Measurements from ENCODE around the gene UCK2. TPM values are rescaled to one million over a fixed set of nuclear protein-coding genes. Genes with fewer than 3 reads are reported as not detected.

UCK2 gene
- total RNA-seq, 1 donor from 2014 or later = 8.3 TPM

DNA sequence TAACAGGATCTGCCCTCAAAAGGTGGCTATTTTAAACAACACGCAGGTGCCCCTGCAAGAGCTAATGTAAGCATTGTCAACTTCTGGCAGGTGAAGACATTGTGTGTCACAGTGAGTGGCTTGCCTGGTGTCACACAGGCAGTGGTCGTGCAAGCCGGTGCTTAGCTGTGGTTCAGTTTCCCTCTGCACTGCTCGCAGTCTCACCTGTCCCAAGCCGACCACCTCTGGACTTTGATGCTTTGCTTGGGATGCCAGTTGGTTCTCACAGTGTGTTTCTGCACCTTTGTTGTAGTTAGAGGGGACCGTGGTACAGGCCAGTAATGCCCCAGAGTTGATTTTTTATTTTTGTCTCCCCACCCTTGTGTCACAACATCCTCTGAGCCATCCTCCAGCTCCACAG lies 85.2 kb downstream of the UCK2 start:
- peaks cover 4% of the 10 kb centered on the region for H3K36me3 ChIP-seq
- H3K4me3 ChIP-seq = no peak overlapping the region
- H3K4me1 ChIP-seq = peaks cover 19% of the 10 kb centered on the region
- no peaks in the 10 kb centered on the region for H3K9me3 ChIP-seq
- H3K27ac ChIP-seq = no peak overlapping the region
- no peak for ATAC-seq
- H3K27me3 ChIP-seq (ENCODE audit: low read depth) = no peaks in the 10 kb centered on the region
- TF ChIP-seq, protein P1, sequence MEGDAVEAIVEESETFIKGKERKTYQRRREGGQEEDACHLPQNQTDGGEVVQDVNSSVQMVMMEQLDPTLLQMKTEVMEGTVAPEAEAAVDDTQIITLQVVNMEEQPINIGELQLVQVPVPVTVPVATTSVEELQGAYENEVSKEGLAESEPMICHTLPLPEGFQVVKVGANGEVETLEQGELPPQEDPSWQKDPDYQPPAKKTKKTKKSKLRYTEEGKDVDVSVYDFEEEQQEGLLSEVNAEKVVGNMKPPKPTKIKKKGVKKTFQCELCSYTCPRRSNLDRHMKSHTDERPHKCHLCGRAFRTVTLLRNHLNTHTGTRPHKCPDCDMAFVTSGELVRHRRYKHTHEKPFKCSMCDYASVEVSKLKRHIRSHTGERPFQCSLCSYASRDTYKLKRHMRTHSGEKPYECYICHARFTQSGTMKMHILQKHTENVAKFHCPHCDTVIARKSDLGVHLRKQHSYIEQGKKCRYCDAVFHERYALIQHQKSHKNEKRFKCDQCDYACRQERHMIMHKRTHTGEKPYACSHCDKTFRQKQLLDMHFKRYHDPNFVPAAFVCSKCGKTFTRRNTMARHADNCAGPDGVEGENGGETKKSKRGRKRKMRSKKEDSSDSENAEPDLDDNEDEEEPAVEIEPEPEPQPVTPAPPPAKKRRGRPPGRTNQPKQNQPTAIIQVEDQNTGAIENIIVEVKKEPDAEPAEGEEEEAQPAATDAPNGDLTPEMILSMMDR (IDR thresholded peaks at IDR 0.05) = no peak
- intact Hi-C loops (cut with DNase I) = loop anchor here (10.0 kb wide), 1 partner anchor 508 kb away; no protein-coding TSS in a partner anchor
- DNase-seq = no peak

DNA sequence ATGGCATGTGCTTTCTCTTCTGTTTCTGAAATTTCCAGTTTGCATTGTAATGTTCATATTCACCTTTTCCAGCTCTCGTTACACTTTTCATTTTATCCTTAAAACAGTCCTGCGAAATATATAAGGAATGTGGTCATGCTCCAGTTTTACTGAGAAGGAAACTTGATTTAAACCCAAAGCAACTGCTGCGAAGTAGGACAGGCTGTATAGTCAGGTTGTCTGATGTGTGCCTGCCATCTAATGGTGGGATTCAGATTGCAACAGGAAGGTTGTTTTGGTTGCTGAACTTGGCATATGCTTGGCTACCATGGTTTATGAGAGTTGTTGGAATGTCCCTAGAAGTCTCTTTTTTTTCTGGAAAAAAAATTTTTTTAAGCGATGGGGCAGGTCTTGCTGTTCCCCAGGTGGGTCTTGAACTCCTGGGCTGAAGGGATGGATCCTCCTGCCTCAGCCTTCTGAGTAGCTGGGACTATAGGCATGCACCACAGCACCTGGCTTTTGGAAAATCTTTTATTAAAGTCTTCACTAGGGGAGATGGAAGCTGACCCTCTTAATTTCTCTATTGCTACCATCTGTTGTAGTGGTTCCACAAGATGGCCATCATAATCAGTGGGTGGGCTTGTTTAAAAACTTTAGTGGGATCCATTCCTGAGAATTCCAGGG lies 86.9 kb downstream of the UCK2 start:
- Histone ChIP-seq H3K27ac (no peak overlapping the region), H3K9me3 (no peaks in the 10 kb centered on the region), H3K27me3 (ENCODE audit: low read depth) (no peaks in the 10 kb centered on the region), H3K36me3 (no peaks in the 10 kb centered on the region), H3K4me3 (no peak overlapping the region), H3K4me1 (peaks cover 19% of the 10 kb centered on the region)
- intact Hi-C loops (cut with DNase I) = loop anchor here (10.0 kb wide), 1 partner anchor 509 kb away; no protein-coding TSS in a partner anchor
- peak; percentile 71 to 84 for ATAC-seq
- TF ChIP-seq, protein P1 (IDR thresholded peaks at IDR 0.05) = peak; percentile 84
- no peak for DNase-seq

DNA sequence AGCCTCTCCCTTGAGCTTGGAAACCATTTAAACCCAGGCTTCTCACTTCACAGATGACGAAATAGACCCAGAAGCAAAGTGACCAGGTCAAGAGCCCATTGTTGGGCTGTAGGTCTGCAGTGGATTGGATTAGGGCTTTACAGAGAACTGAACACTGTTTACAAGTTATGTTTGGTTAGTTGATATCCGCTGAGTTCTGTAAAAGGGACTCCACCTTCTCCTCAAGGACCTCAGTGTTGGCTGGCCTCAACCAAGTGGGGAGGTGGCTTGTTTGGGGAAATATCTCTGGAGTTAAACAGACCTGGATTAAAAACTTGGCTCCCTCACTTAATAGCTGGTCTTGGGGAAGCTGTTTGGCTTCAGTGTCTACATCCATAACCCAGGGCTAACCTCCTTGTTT lies 88.1 kb downstream of the UCK2 start:
- intact Hi-C loops (cut with DNase I) = loop anchor here (10.0 kb wide), 1 partner anchor 511 kb away; no protein-coding TSS in a partner anchor
- peak; percentile 88 for ATAC-seq
- H3K27ac ChIP-seq = no peak overlapping the region
- H3K4me3 ChIP-seq = no peak overlapping the region
- H3K4me1 ChIP-seq = peaks cover 17% of the 10 kb centered on the region
- TF ChIP-seq, protein P1 (IDR thresholded peaks at IDR 0.05) = no peak
- H3K9me3 ChIP-seq = no peaks in the 10 kb centered on the region
- no peak for DNase-seq
- H3K36me3 ChIP-seq = no peaks in the 10 kb centered on the region
- no peaks in the 10 kb centered on the region for H3K27me3 ChIP-seq (ENCODE audit: low read depth)

DNA sequence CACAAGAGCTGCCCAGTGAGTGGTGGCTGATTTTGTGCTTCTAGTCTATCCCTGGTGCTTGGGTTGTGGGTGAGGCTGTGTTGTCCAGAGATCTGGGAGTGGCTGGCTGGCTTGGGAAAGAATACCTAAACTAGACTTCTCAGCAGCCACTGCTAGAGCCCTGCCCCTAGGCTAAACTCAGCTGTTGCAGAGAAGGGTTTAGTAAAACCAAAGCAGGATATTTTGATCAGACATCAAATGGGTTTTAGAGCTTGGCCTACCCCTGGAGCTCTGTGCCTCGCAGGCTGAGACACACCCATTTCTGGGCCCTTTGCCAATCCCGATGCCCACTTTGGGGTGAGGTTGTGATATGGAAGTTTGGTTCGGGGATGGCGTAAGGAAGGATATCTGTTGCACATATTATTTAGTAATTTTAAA lies 88.5 kb downstream of the UCK2 start:
- peak; percentile 43 to 51 for ATAC-seq
- intact Hi-C loops (cut with DNase I) = loop anchor here (10.0 kb wide), 1 partner anchor 511 kb away; no protein-coding TSS in a partner anchor
- Histone ChIP-seq H3K4me1 (peaks cover 12% of the 10 kb centered on the region), H3K4me3 (no peak overlapping the region), H3K36me3 (no peaks in the 10 kb centered on the region), H3K27ac (no peak overlapping the region), H3K27me3 (ENCODE audit: low read depth) (no peaks in the 10 kb centered on the region), H3K9me3 (no peaks in the 10 kb centered on the region)
- TF ChIP-seq, protein P1 (IDR thresholded peaks at IDR 0.05) = no peak
- DNase-seq = no peak

DNA sequence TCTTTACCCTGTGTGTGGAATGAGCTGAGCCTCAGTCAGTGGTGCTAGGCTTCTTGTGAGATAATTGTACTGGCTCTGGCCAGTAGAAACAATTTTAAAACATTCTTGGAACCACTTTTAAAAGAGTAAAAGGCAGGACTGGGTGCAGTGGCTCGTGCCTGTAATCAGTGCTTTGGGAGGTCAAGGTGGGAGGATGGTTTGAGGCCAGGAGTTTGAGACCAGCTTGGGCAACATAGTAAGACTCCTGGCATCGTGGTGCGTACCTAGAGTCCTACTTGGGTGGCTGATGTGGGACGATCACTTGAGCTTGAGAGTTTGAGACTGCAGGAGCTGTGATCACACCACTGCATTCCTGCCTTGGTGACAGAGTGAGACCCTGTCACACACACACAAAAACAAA lies 89.8 kb downstream of the UCK2 start:
- Histone ChIP-seq H3K4me3 (no peak overlapping the region), H3K27me3 (ENCODE audit: low read depth) (no peaks in the 10 kb centered on the region), H3K9me3 (no peaks in the 10 kb centered on the region), H3K36me3 (no peaks in the 10 kb centered on the region), H3K27ac (no peak overlapping the region), H3K4me1 (peaks cover 4% of the 10 kb centered on the region)
- TF ChIP-seq, protein P1 (IDR thresholded peaks at IDR 0.05) = no peak
- no peak for DNase-seq
- ATAC-seq = no peak
- intact Hi-C loops (cut with DNase I) = loop anchor here (10.0 kb wide), 1 partner anchor 512 kb away; no protein-coding TSS in a partner anchor
